ENCODE results near the gene PGAP1. TPM values are rescaled to one million over a fixed set of nuclear protein-coding genes. Genes with fewer than 3 reads are reported as not detected.

Gene PGAP1
- total and polyA plus RNA-seq, 2 donors (not counting 1 experiment from before 2014, with no cell fraction given), result 0.25 to 21.8 TPM

DNA sequence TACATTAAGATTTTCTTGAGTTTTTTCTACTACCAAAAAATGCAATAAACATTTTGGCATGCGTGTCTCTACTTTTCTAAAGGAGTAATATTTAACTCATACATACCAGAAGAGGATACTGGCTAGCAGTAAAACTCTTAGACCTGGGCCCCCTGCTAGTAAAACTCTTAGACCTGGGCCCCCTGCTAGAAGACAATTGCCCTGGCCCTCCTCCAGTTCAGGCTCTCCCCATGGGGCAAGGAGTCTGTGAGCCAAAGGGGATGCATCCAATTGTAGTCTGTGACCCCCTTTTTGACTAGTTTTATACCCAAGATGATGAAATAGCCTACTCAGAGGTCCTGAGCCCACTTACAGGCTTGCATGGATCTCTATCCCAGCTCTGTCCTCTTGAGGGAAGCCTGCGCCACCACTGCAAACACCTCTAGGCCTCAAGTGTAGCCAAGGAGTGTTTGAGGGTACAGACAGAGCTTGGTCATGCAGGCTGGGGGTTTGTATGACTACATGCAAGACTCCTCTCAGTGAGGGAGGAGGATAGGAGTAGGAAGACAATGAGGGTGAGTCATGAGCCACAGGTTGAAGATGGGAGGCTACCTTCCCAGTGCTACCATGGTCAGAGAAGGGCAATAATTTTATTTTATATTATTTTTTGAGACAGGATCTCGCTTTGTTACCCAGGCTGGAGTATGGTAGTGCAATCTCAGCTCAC, 45.2 kb upstream of the PGAP1 start:
- Histone ChIP-seq H3K27me3 (replicated peaks in 1 of 4; ENCODE audit: control extremely low read depth in 1 of 4, control insufficient read depth in 3 of 4, insufficient read depth in 4 of 4, low read length in 3 of 4) (no peaks in the 10 kb centered on the region), H3K9ac (ENCODE audit: low read length) (no peak overlapping the region), H3K27ac (ENCODE audit: low read length in 2 of 2) (no peak overlapping the region), H3K4me2 (replicated peaks; ENCODE audit: low read depth, low read length, poor library complexity, severe bottlenecking) (no peak overlapping the region), H2AFZ (ENCODE audit: insufficient read depth, low read depth, low read length, poor library complexity, severe bottlenecking) (no peak overlapping the region), H3K36me3 (replicated peaks in 1 of 2; ENCODE audit: control extremely low read depth in 1 of 2, control insufficient read depth in 1 of 2, extremely low read depth in 1 of 2, insufficient read depth in 2 of 2, low read length in 1 of 2) (no peaks in the 10 kb centered on the region), H3K9me3 (ENCODE audit: control extremely low read depth in 1 of 3, control insufficient read depth in 2 of 3, insufficient read depth in 1 of 3, low read length in 2 of 3) (no peaks in the 10 kb centered on the region), H4K20me1 (ENCODE audit: control insufficient read depth, insufficient read depth, low read length, poor library complexity, severe bottlenecking) (no peaks in the 10 kb centered on the region), H3K4me1 (ENCODE audit: control insufficient read depth in 2 of 2, insufficient read depth in 2 of 2, low read length in 2 of 2) (no peaks in the 10 kb centered on the region), H3K79me2 (ENCODE audit: control insufficient read depth, insufficient read depth, low read length) (no peaks in the 10 kb centered on the region), H3K4me3 (ENCODE audit: control extremely low read depth in 1 of 5, extremely low read depth in 1 of 5, insufficient read depth in 1 of 5, low read depth in 2 of 5, low read length in 4 of 5) (no peak overlapping the region)
- H3K27ac Mint-ChIP-seq, result no peak overlapping the region
- ATAC-seq (ENCODE audit: low read depth) (no peak), DNase-seq (no peak)
- H3K4me3 Mint-ChIP-seq, result no peak overlapping the region
- CTCF ChIA-PET, result interaction anchor here (0.6 kb wide), 1 partner anchor 495 kb away, joined by 3 read pairs; no protein-coding TSS in a partner anchor
- 80% methylated on average over 2 of the region's 3 CpGs for WGBS (ENCODE audit: insufficient coverage)
- H3K4me1 Mint-ChIP-seq, result no peaks in the 10 kb centered on the region
- TF ChIP-seq EZH2 (IDR thresholded peaks at IDR 0.05; ENCODE audit: borderline replicate concordance, insufficient read depth, low read depth, low read length, poor library complexity, severe bottlenecking) (no peak), CTCF (IDR thresholded peaks at IDR 0.05) (no peak)
- H3K27me3 Mint-ChIP-seq, result no peaks in the 10 kb centered on the region
- POLR2A ChIA-PET, result no interaction called here
- no peaks in the 10 kb centered on the region for H3K9me3 Mint-ChIP-seq (ENCODE audit: insufficient read depth)
- intact Hi-C loops (cut with micrococcal nuclease), result no loop called here

DNA sequence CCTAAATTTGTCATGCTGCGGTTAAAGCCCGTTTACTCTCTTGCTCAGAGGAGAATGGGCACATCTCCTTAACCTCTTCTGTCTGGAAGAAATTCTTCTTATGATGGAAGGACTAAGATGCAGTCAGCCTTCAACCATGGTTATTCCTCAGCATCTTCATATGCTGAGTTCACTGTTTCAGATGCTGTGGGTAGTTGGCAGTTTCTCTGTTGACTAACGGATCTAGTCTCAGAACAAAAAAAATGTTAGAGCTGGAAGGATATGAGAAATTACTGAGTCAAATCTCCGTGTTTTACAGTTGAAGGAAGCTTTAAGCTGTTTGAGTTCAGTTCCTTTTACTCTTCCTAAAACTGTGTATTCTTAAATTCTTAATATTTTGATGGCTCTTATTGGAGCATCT, 43.6 kb upstream of the PGAP1 start:
- H3K27me3 Mint-ChIP-seq, result no peaks in the 10 kb centered on the region
- POLR2A ChIA-PET, result no interaction called here
- H3K9me3 Mint-ChIP-seq (ENCODE audit: insufficient read depth), result no peaks in the 10 kb centered on the region
- H3K27me3 ChIP-seq (replicated peaks in 1 of 4; ENCODE audit: control extremely low read depth in 1 of 4, control insufficient read depth in 3 of 4, insufficient read depth in 4 of 4, low read length in 3 of 4), result no peaks in the 10 kb centered on the region
- H3K4me3 Mint-ChIP-seq, result no peak overlapping the region
- no peak overlapping the region for H3K4me3 ChIP-seq (ENCODE audit: control extremely low read depth in 1 of 5, extremely low read depth in 1 of 5, insufficient read depth in 1 of 5, low read depth in 2 of 5, low read length in 4 of 5)
- no peaks in the 10 kb centered on the region for H3K9me3 ChIP-seq (ENCODE audit: control extremely low read depth in 1 of 3, control insufficient read depth in 2 of 3, insufficient read depth in 1 of 3, low read length in 2 of 3)
- TF ChIP-seq CTCF (IDR thresholded peaks at IDR 0.05), result no peak
- no peak for TF ChIP-seq EZH2 (IDR thresholded peaks at IDR 0.05; ENCODE audit: borderline replicate concordance, insufficient read depth, low read depth, low read length, poor library complexity, severe bottlenecking)
- no peak overlapping the region for H3K4me2 ChIP-seq (replicated peaks; ENCODE audit: low read depth, low read length, poor library complexity, severe bottlenecking)
- WGBS (ENCODE audit: insufficient coverage), result no CpG with 5 or more reads among the region's 4 CpGs
- H3K27ac Mint-ChIP-seq, result no peak overlapping the region
- DNase-seq (no peak), ATAC-seq (ENCODE audit: low read depth) (no peak)
- H3K27ac ChIP-seq (ENCODE audit: low read length in 2 of 2), result no peak overlapping the region
- CTCF ChIA-PET, result no interaction called here
- intact Hi-C loops (cut with micrococcal nuclease), result no loop called here
- H4K20me1 ChIP-seq (ENCODE audit: control insufficient read depth, insufficient read depth, low read length, poor library complexity, severe bottlenecking), result no peaks in the 10 kb centered on the region
- H3K4me1 Mint-ChIP-seq, result no peaks in the 10 kb centered on the region
- no peaks in the 10 kb centered on the region for H3K79me2 ChIP-seq (ENCODE audit: control insufficient read depth, insufficient read depth, low read length)
- no peaks in the 10 kb centered on the region for H3K4me1 ChIP-seq (ENCODE audit: control insufficient read depth in 2 of 2, insufficient read depth in 2 of 2, low read length in 2 of 2)
- no peak overlapping the region for H3K9ac ChIP-seq (ENCODE audit: low read length)
- H2AFZ ChIP-seq (ENCODE audit: insufficient read depth, low read depth, low read length, poor library complexity, severe bottlenecking), result no peak overlapping the region
- H3K36me3 ChIP-seq (replicated peaks in 1 of 2; ENCODE audit: control extremely low read depth in 1 of 2, control insufficient read depth in 1 of 2, extremely low read depth in 1 of 2, insufficient read depth in 2 of 2, low read length in 1 of 2), result no peaks in the 10 kb centered on the region
